H1 (cell line): ENCODE data around the gene DRAM1. TPM values are rescaled to one million over a fixed set of nuclear protein-coding genes. Genes with fewer than 3 reads are reported as not detected.

ENCODE experiments used
- CTCF ChIA-PET: fragments of 300-600 bp; sonication (Branson Sonifier 250); formaldehyde crosslinking; loops from one replicate; lab custom pipeline; 2021; ENCODE audit not compliant: partially characterized antibody; lab: Charles Lee
- POLR2A ChIA-PET: fragments of 300-600 bp; sonication (Branson Sonifier 250); formaldehyde crosslinking; loops from one replicate; lab custom pipeline; 2021; ENCODE audit warnings: inconsistent platforms; ENCODE audit not compliant: partially characterized antibody; lab: Charles Lee
- DNase-seq, 2 experiments: peaks; one replicate each; pipeline versions ENCODE4 v3.0.0 to v3.0.0-alpha.2; 2010 to 2022; ENCODE audit warnings: low spot score in 2 of 2, low read depth in 1 of 2, mixed read lengths in 1 of 2
- FAIRE-seq: peaks from 2 replicates; lab custom pipeline; 2011; peaks lifted over from hg19 to GRCh38; lab: Jason Lieb, UNC
- H2AFZ ChIP-seq: 2 replicates; pipeline ENCODE4 v1.8.1; 2012; ENCODE audit warnings: low read length, inconsistent platforms
- H2AK5ac ChIP-seq: 2 replicates; pipeline ENCODE4 v1.6.1; 2013; ENCODE audit warnings: low read depth, low read length
- H2BK120ac ChIP-seq: replicated peaks from 2 replicates; pipeline ENCODE3; 2013; ENCODE audit warnings: low read depth, low read length, inconsistent platforms
- H2BK12ac ChIP-seq: 2 replicates; pipeline ENCODE4 v1.6.1; 2013; ENCODE audit warnings: low read depth, low read length
- H2BK15ac ChIP-seq: 2 replicates; pipeline ENCODE4 v1.6.1; 2013; ENCODE audit warnings: low read length
- H2BK20ac ChIP-seq: 2 replicates; pipeline ENCODE4 v1.6.1; 2013; ENCODE audit warnings: low read length
- H2BK5ac ChIP-seq: 2 replicates; pipeline ENCODE4 v1.6.1; 2013; ENCODE audit warnings: low read depth, low read length
- H3K14ac ChIP-seq: 2 replicates; pipeline ENCODE4 v1.6.1; 2013; ENCODE audit warnings: inconsistent platforms; ENCODE audit not compliant: insufficient read length
- H3K18ac ChIP-seq: 2 replicates; pipeline ENCODE4 v1.6.1; 2013; ENCODE audit warnings: low read length; ENCODE audit errors: extremely low read depth
- H3K23ac ChIP-seq: 2 replicates; pipeline ENCODE4 v1.6.1; 2013; ENCODE audit warnings: inconsistent platforms; ENCODE audit not compliant: insufficient read length
- H3K23me2 ChIP-seq: 2 replicates; pipeline ENCODE4 v1.6.1; 2013; ENCODE audit warnings: low read depth, low read length
- H3K27ac ChIP-seq: 2 replicates; pipeline ENCODE4 v1.6.1; 2011; ENCODE audit warnings: low read depth, low read length, inconsistent platforms
- H3K27me3 ChIP-seq, 4 experiments: replicated peaks in 1 of 4; 1 replicate in 1 of 4; 2 replicates in 3 of 4; pipeline versions ENCODE4 v1.6.1 to v1.8.1; 2011 to 2013; ENCODE audit warnings: low read length in 3 of 4, mild to moderate bottlenecking in 3 of 4, inconsistent platforms in 2 of 4, mixed read lengths in 2 of 4, moderate library complexity in 1 of 4; ENCODE audit not compliant: control insufficient read depth in 3 of 4, insufficient read depth in 3 of 4; ENCODE audit errors: extremely low read depth in 1 of 4
- H3K36me3 ChIP-seq, 4 experiments: 2 replicates each; pipeline versions ENCODE4 v1.6.1 to v1.8.1; 2011 to 2013; ENCODE audit warnings: mild to moderate bottlenecking in 4 of 4, low read length in 3 of 4, moderate library complexity in 2 of 4, control low read depth in 1 of 4, inconsistent platforms in 1 of 4; ENCODE audit not compliant: insufficient read depth in 4 of 4, control insufficient read depth in 2 of 4
- H3K4ac ChIP-seq: replicated peaks from 2 replicates; pipeline ENCODE3; 2013; ENCODE audit warnings: low read length, low read depth, mixed read lengths, inconsistent platforms; ENCODE audit not compliant: insufficient read length
- H3K4me1 ChIP-seq, 4 experiments: replicated peaks in 1 of 4; 1 replicate in 1 of 4; 2 replicates in 3 of 4; pipeline versions ENCODE4 v1.6.1 to v1.8.1; 2011 to 2013; ENCODE audit warnings: low read length in 3 of 4, inconsistent platforms in 2 of 4, mixed read lengths in 1 of 4; ENCODE audit not compliant: insufficient read depth in 4 of 4, control insufficient read depth in 3 of 4
- H3K4me2 ChIP-seq, 2 experiments: 2 replicates each; pipeline versions ENCODE4 v1.6.1 to v1.8.1; 2011 to 2013; ENCODE audit warnings: low read depth in 2 of 2, low read length in 2 of 2, control low read depth in 1 of 2, inconsistent platforms in 1 of 2, mild to moderate bottlenecking in 1 of 2; ENCODE audit not compliant: insufficient read depth in 1 of 2
- H3K4me3 ChIP-seq, 4 experiments: fragments of 200-600, 300-600 bp in 1 of 4; sonication (generic), shearing (Covaris generic), sonication (Bioruptor Twin) in 1 of 4; 2 replicates each; pipeline versions ENCODE4 v1.5.1 to v1.8.1; 2011 to 2016; ENCODE audit warnings: low read length in 4 of 4, low read depth in 3 of 4, control low read depth in 2 of 4, inconsistent platforms in 2 of 4, mild to moderate bottlenecking in 2 of 4, mixed read lengths in 1 of 4, moderate library complexity in 1 of 4; ENCODE audit not compliant: insufficient read depth in 2 of 4; ENCODE audit errors: extremely low read depth in 1 of 4
- H3K56ac ChIP-seq: replicated peaks from 2 replicates; pipeline ENCODE3; 2013; ENCODE audit warnings: low read depth, mild to moderate bottlenecking, mixed read lengths, low read length, inconsistent platforms; ENCODE audit not compliant: insufficient read length
- H3K79me1 ChIP-seq: 2 replicates; pipeline ENCODE4 v1.6.1; 2013; ENCODE audit warnings: low read depth, low read length, control low read depth
- H3K79me2 ChIP-seq, 2 experiments: 2 replicates each; pipeline versions ENCODE4 v1.6.1 to v1.8.1; 2012 to 2013; ENCODE audit warnings: low read length in 2 of 2, mild to moderate bottlenecking in 2 of 2, inconsistent platforms in 1 of 2; ENCODE audit not compliant: insufficient read depth in 2 of 2, control insufficient read depth in 1 of 2
- H3K9ac ChIP-seq, 4 experiments: replicated peaks in 1 of 4; 1 replicate in 1 of 4; 2 replicates in 3 of 4; pipeline versions ENCODE4 v1.6.1 to v1.8.1; 2011 to 2013; ENCODE audit warnings: low read depth in 3 of 4, low read length in 3 of 4, control low read depth in 2 of 4, mild to moderate bottlenecking in 2 of 4, moderate library complexity in 2 of 4, inconsistent platforms in 1 of 4; ENCODE audit errors: extremely low read depth in 1 of 4
- H3K9me3 ChIP-seq, 2 experiments: 2 replicates each; pipeline versions ENCODE4 v1.6.1 to v1.8.1; 2012 to 2013; ENCODE audit warnings: mild to moderate bottlenecking in 2 of 2, moderate library complexity in 2 of 2, control low read depth in 1 of 2, inconsistent platforms in 1 of 2, low read depth in 1 of 2, low read length in 1 of 2, mixed read lengths in 1 of 2; ENCODE audit not compliant: insufficient read depth in 2 of 2
- H4K20me1 ChIP-seq, 2 experiments: replicated peaks in 1 of 2; 2 replicates each; pipeline versions ENCODE3 to v1.8.1; 2011 to 2013; ENCODE audit warnings: inconsistent platforms in 2 of 2, low read length in 2 of 2, mild to moderate bottlenecking in 1 of 2; ENCODE audit not compliant: insufficient read depth in 2 of 2, control insufficient read depth in 1 of 2
- H4K5ac ChIP-seq: 2 replicates; pipeline ENCODE4 v1.6.1; 2013; ENCODE audit warnings: low read length, low read depth, mixed read lengths, inconsistent platforms; ENCODE audit not compliant: insufficient read length
- H4K8ac ChIP-seq: 2 replicates; pipeline ENCODE4 v1.8.0; 2013; ENCODE audit warnings: mild to moderate bottlenecking, moderate library complexity, low read length, inconsistent platforms; ENCODE audit not compliant: insufficient read depth; ENCODE audit errors: extremely low read depth
- H4K91ac ChIP-seq: replicated peaks from 2 replicates; pipeline ENCODE3; 2013; ENCODE audit warnings: low read length, mixed read lengths, inconsistent platforms; ENCODE audit not compliant: insufficient read length
- BACH1 ChIP-seq: IDR thresholded peaks from 2 replicates; pipeline ENCODE4 v1.6.1; 2012; ENCODE audit warnings: low read length, improper control_type of control experiment
- BRCA1 ChIP-seq: IDR thresholded peaks from 2 replicates; pipeline ENCODE4 v1.6.1; 2012; ENCODE audit warnings: low read depth, low read length, improper control_type of control experiment
- CEBPB ChIP-seq: IDR thresholded peaks from 2 replicates; pipeline ENCODE4 v1.6.1; 2012; ENCODE audit warnings: low read depth, low read length
- CREB1 ChIP-seq: IDR thresholded peaks from 2 replicates; pipeline ENCODE4 v1.6.1; 2012; ENCODE audit warnings: inconsistent platforms
- HDAC2 ChIP-seq, 2 experiments: fragments of 300-600 bp in 1 of 2; sonication (generic) in 1 of 2; IDR thresholded peaks; 2 replicates each; pipeline ENCODE4 v1.6.1; 2011 to 2012; ENCODE audit warnings: low read depth in 2 of 2, low read length in 2 of 2, mild to moderate bottlenecking in 2 of 2, moderate library complexity in 2 of 2, borderline replicate concordance in 1 of 2, inconsistent platforms in 1 of 2
- POLR2AphosphoS5 ChIP-seq: IDR thresholded peaks from 2 replicates; pipeline ENCODE4 v1.6.1; 2011; ENCODE audit warnings: low read depth, low read length
- RAD21 ChIP-seq, 2 experiments: IDR thresholded peaks in 1 of 2; conservative IDR thresholded peaks in 1 of 2; 2 replicates each; pipeline ENCODE4 v1.6.1; 2011; ENCODE audit warnings: low read depth in 2 of 2, low read length in 2 of 2, improper control_type of control experiment in 1 of 2, inconsistent platforms in 1 of 2, mild to moderate bottlenecking in 1 of 2, moderate library complexity in 1 of 2
- RXRA ChIP-seq: IDR thresholded peaks from 2 replicates; pipeline ENCODE4 v1.6.1; 2011; ENCODE audit warnings: low read depth, mild to moderate bottlenecking, low read length, moderate library complexity; ENCODE audit not compliant: insufficient read depth
- SIN3A ChIP-seq, 2 experiments: IDR thresholded peaks in 1 of 2; conservative IDR thresholded peaks in 1 of 2; 2 replicates each; pipeline ENCODE4 v1.6.1; 2011 to 2012; ENCODE audit warnings: low read length in 2 of 2, improper control_type of control experiment in 1 of 2, low read depth in 1 of 2, mild to moderate bottlenecking in 1 of 2
- SIRT6 ChIP-seq: IDR thresholded peaks from one replicate; pipeline ENCODE4 v1.7.1; 2012; ENCODE audit warnings: low read length, inconsistent platforms
- SIX5 ChIP-seq: IDR thresholded peaks from 2 replicates; pipeline ENCODE4 v1.6.1; 2011; ENCODE audit warnings: mild to moderate bottlenecking, low read depth, low read length
- SP4 ChIP-seq: IDR thresholded peaks from 2 replicates; pipeline ENCODE4 v1.6.1; 2012; ENCODE audit warnings: low read length, inconsistent platforms
- TAF7 ChIP-seq: optimal IDR thresholded peaks from 2 replicates; pipeline ENCODE3; 2011; ENCODE audit warnings: low read depth, mild to moderate bottlenecking, inconsistent platforms, low read length, moderate library complexity, borderline replicate concordance
- USF2 ChIP-seq: IDR thresholded peaks from 2 replicates; pipeline ENCODE4 v1.6.1; 2011; ENCODE audit warnings: low read length, improper control_type of control experiment
- WGBS, 2 experiments: shearing (Covaris generic) in 1 of 2; methylation state at CpG; one replicate each; pipeline versions ENCODE4 v1.1.6 to v1.1.7; 2013 to 2015; ENCODE audit warnings: low lambda C conversion rate in 2 of 2, mixed read lengths in 2 of 2, inconsistent platforms in 1 of 2, low coverage in 1 of 2, missing lambda C conversion rate in 1 of 2; ENCODE audit not compliant: insufficient replicate concordance in 2 of 2, insufficient coverage in 1 of 2, insufficient read length in 1 of 2; ENCODE audit errors: extremely low coverage in 1 of 2, missing lambda C conversion rate in 1 of 2; 5-methylcytosine and 5-hydroxymethylcytosine counted together
- polyA plus RNA-seq, 7 experiments: library from polyadenylated mRNA; depleted of rRNA in 3 of 7; stranded (reverse) in 5 of 7; unstranded in 2 of 7; fragments of >200 nt in 5 of 7; fragments of 200-250 nt in 2 of 7; gene quantifications; 1 replicate in 5 of 7; 2 replicates in 1 of 7; 4 replicates in 1 of 7; pipeline versions ENCODE4 v1.2.1 to v1.2.3, GENCODE V29; 2011 to 2013; ENCODE audit warnings: missing spikeins in 2 of 7, mixed read lengths in 2 of 7
- total RNA-seq: library from RNA; stranded (reverse); fragmentation: NEBNext Ultra II Directional; extraction: Animal tissue kit (Norgen Biotek cat#: 25700); gene quantifications from 2 replicates; pipeline ENCODE4 v1.2.1, GENCODE V29; 2021

The DRAM1 gene
- total and polyA plus RNA-seq, 2 of the 8 experiments (the other 6 are each of a cell fraction or from before 2014, with no cell fraction given): 4.6 to 6.2 TPM

- no peak overlapping the region for H3K23ac ChIP-seq
- H4K5ac ChIP-seq: no peak overlapping the region
- H3K56ac ChIP-seq: no peak overlapping the region
- ChIA-PET POLR2A (interaction anchor here (0.8 kb wide), 1 partner anchor 48 kb away, joined by 3 read pairs; no protein-coding TSS in a partner anchor), CTCF (interaction anchor here (0.6 to 16.1 kb wide), 18 partner anchors 11 to 585 kb away, joined by 3 to 190 read pairs (median 4); partner anchors contain the start of gene GNPTAB)
- no peak overlapping the region for H2BK5ac ChIP-seq
- no peak overlapping the region for H2BK15ac ChIP-seq
- no peak overlapping the region for H3K27ac ChIP-seq
- no peaks in the 10 kb centered on the region for H3K79me1 ChIP-seq
- no peak overlapping the region for H2AK5ac ChIP-seq
- H3K4me3 ChIP-seq: no peak overlapping the region
- no peaks in the 10 kb centered on the region for H3K9me3 ChIP-seq
- no peak overlapping the region for H2BK120ac ChIP-seq
- no peak overlapping the region for H4K91ac ChIP-seq
- H2BK12ac ChIP-seq: no peak overlapping the region
- FAIRE-seq (no peak), DNase-seq (no peak)
- H3K27me3 ChIP-seq: no peaks in the 10 kb centered on the region
- H4K20me1 ChIP-seq: no peaks in the 10 kb centered on the region
- H3K36me3 ChIP-seq: no peaks in the 10 kb centered on the region
- no peaks in the 10 kb centered on the region for H3K23me2 ChIP-seq
- H4K8ac ChIP-seq: no peak overlapping the region
- H3K4me2 ChIP-seq: no peak overlapping the region
- H3K18ac ChIP-seq: no peak overlapping the region
- no peak overlapping the region for H3K14ac ChIP-seq
- no peak overlapping the region for H3K4ac ChIP-seq
- H2BK20ac ChIP-seq: no peak overlapping the region
- H3K79me2 ChIP-seq: no peaks in the 10 kb centered on the region
- H2AFZ ChIP-seq: no peak overlapping the region
- no peak overlapping the region for H3K9ac ChIP-seq
- no peaks in the 10 kb centered on the region for H3K4me1 ChIP-seq
- WGBS, 2 experiments: 93% methylated on average over 2 of the region's 4 CpGs; no CpG with 5 or more reads in 1 of the 2 experiments
- TF ChIP-seq CREB1 (no peak), BACH1 (no peak), HDAC2 (IDR thresholded peaks at IDR 0.05; ENCODE audit: borderline replicate concordance in 1 of 2, low read depth in 2 of 2, low read length in 2 of 2) (no peak), SIX5 (no peak), TAF7 (no peak), SIRT6 (no peak), POLR2AphosphoS5 (no peak), RAD21 (IDR thresholded peaks at IDR 0.05 in 1 of 2, conservative IDR thresholded peaks at IDR 0.05 in 1 of 2; ENCODE audit: low read depth in 2 of 2, low read length in 2 of 2) (no peak), CEBPB (no peak), SIN3A (conservative IDR thresholded peaks at IDR 0.05 in 1 of 2, IDR thresholded peaks at IDR 0.05 in 1 of 2; ENCODE audit: low read depth in 1 of 2, low read length in 2 of 2) (no peak), BRCA1 (no peak), RXRA (no peak), SP4 (no peak), USF2 (no peak)
These were observed 36.3 kb upstream of the DRAM1 start for GRCh38 chr12:101841069-101841468.
